GM04504 (cell line): Measurements from ENCODE around the gene ADCY10.
"Not testable (repeated sequence)": the region's sequence is repeated elsewhere in the genome, so short reads cannot be mapped to it uniquely, and the experiment has no call there.

Source experiments
- DNase-seq: peaks from one replicate; pipeline ENCODE4 v3.0.0-alpha.2; 2012; ENCODE audit warnings: low read depth

ADCY10 gene

GRCh38 chr1:167913895-167914496 is at the start of gene ADCY10:
TSS of gene ADCY10 (minus strand) at chr1:167914134. CDS start at chr1:167905140, 8,994 bp downstream.
- DNase-seq, result no peak

GRCh38 chr1:167957710-167958109 is 43.8 kb upstream of the ADCY10 start:
- no peak for DNase-seq

GRCh38 chr1:167955915-167956314 is 42.0 kb upstream of the ADCY10 start:
- DNase-seq, result no peak

GRCh38 chr1:167950569-167950968 is 36.6 kb upstream of the ADCY10 start:
- no peak for DNase-seq

GRCh38 chr1:167949785-167950184 is 35.9 kb upstream of the ADCY10 start:
- no peak for DNase-seq

- no peak for DNase-seq
Observed at GRCh38 chr1:167947733-167948132, 33.8 kb upstream of the ADCY10 start.

- DNase-seq, result no peak
Observed at GRCh38 chr1:167943541-167943940, 29.6 kb upstream of the ADCY10 start.

GRCh38 chr1:167940264-167940663 is 26.3 kb upstream of the ADCY10 start:
- no peak for DNase-seq

- DNase-seq, result no peak
Observed at GRCh38 chr1:167938080-167938636, 24.2 kb upstream of the ADCY10 start.

- DNase-seq, result no peak
Observed at GRCh38 chr1:167937709-167938010, 23.7 kb upstream of the ADCY10 start.

GRCh38 chr1:167936930-167937708 is 23.2 kb upstream of the ADCY10 start, which contains the start of gene MPC2:
TSS of gene MPC2 (minus strand) at chr1:167937072. CDS start at chr1:167935841, 1,231 bp downstream.
- DNase-seq, result peak; percentile 36

- DNase-seq, result peak; percentile 97
Observed at GRCh38 chr1:167936068-167936929, 22.4 kb upstream of the ADCY10 start, which contains the start of gene DCAF6. TSS of gene DCAF6 (plus strand) at chr1:167936683. CDS start at chr1:167936912, 229 bp downstream.

- peak; percentile 19 for DNase-seq
Observed at GRCh38 chr1:167935216-167936067, 21.5 kb upstream of the ADCY10 start.

- peak; percentile 3 for DNase-seq
Observed at GRCh38 chr1:167934426-167935215, 20.7 kb upstream of the ADCY10 start.

- DNase-seq, result no peak
Observed at GRCh38 chr1:167933788-167934187, 19.9 kb upstream of the ADCY10 start.

- no peak for DNase-seq
Observed at GRCh38 chr1:167929725-167930124, 15.8 kb upstream of the ADCY10 start.

GRCh38 chr1:167928919-167929318 is 15.0 kb upstream of the ADCY10 start:
- DNase-seq, result not testable (repeated sequence)

- no peak for DNase-seq
Observed at GRCh38 chr1:167928457-167928852, 14.5 kb upstream of the ADCY10 start.

- DNase-seq, result no peak
Observed at GRCh38 chr1:167927046-167927754, 13.3 kb upstream of the ADCY10 start.

- no peak for DNase-seq
Observed at GRCh38 chr1:167926486-167926997, 12.6 kb upstream of the ADCY10 start.
